Measurements from ENCODE around the gene ZNF385A. TPM values are rescaled to one million over a fixed set of nuclear protein-coding genes. Genes with fewer than 3 reads are reported as not detected.

ZNF385A gene
- total RNA-seq, 1 experiment from 2014 or later, result 5.7 TPM

DNA sequence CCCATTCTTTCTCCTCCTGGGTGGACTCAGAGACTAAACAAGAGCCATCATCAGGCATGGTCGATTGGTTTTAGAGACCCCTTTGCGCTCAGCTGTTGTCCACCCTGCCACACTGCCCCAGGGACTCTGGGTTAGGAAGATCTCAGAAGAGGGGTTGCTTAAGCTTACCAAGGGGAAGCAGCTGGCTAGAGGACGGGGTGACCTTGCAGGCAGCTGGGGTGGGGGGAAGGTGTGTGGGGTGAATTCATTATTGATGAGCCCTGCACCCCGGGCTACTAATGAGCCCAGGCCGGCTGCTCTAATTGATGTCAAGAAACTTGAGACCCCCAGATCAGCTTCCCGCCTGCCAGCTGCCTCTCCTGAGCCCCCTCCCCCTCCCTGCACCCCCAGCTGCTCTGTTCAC, 8.7 kb upstream of the ZNF385A start:
- Histone ChIP-seq H3K27me3 (ENCODE audit: insufficient read depth, low read length) (no peaks in the 10 kb centered on the region), H3K4ac (ENCODE audit: low read depth, low read length) (no peak overlapping the region), H3K9me3 (ENCODE audit: control insufficient read depth, low read depth, low read length) (no peaks in the 10 kb centered on the region), H2BK120ac (ENCODE audit: low read depth, low read length, poor library complexity, severe bottlenecking) (no peak overlapping the region), H3K79me1 (ENCODE audit: insufficient read depth, low read depth, low read length, poor library complexity, severe bottlenecking) (no peaks in the 10 kb centered on the region), H3K4me1 (ENCODE audit: insufficient read depth, low read length) (peaks cover 8% of the 10 kb centered on the region), H4K20me1 (ENCODE audit: control insufficient read depth, insufficient read depth, insufficient read length) (no peaks in the 10 kb centered on the region), H3K14ac (ENCODE audit: insufficient read depth, low read length) (no peak overlapping the region), H2BK15ac (ENCODE audit: low read depth, low read length) (no peak overlapping the region), H3K18ac (ENCODE audit: insufficient read length, low read depth, low read length) (no peak overlapping the region), H3K56ac (ENCODE audit: insufficient read length, low read depth, low read length) (no peak overlapping the region), H3K27ac (ENCODE audit: insufficient read length, low read depth, low read length) (no peak overlapping the region), H3T11ph (ENCODE audit: low read length) (no peak overlapping the region), H2BK5ac (ENCODE audit: insufficient read length, low read length) (no peak overlapping the region), H2BK12ac (ENCODE audit: insufficient read length, low read depth, low read length) (no peak overlapping the region), H2BK20ac (ENCODE audit: low read depth, low read length, poor library complexity, severe bottlenecking) (no peak overlapping the region), H3K23ac (ENCODE audit: insufficient read length, low read depth, low read length) (no peak overlapping the region), H3K79me2 (ENCODE audit: insufficient read depth, low read length) (no peaks in the 10 kb centered on the region; the same call in 1 of the 2 replicates), H3K4me2 (ENCODE audit: insufficient read depth, insufficient read length, low read length) (no peak overlapping the region), H4K5ac (ENCODE audit: insufficient read length, low read depth, low read length) (no peak overlapping the region), H3K23me2 (ENCODE audit: insufficient read length, low read depth, low read length, poor library complexity, severe bottlenecking) (peaks cover 18% of the 10 kb centered on the region), H4K91ac (ENCODE audit: insufficient read length, low read depth, low read length) (no peak overlapping the region), H3K9ac (ENCODE audit: extremely low read depth, insufficient read length, low read length) (no peak overlapping the region), H2AFZ (ENCODE audit: low read length) (no peak overlapping the region), H2AK5ac (ENCODE audit: insufficient read length, low read length) (no peak overlapping the region), H4K8ac (replicated peaks; ENCODE audit: insufficient read length, low read depth, low read length) (no peak overlapping the region)
- WGBS (ENCODE audit: extremely low coverage, insufficient read length, low lambda C conversion rate), result no CpG with 5 or more reads among the region's 6 CpGs
- Mint-ChIP-seq H3K27ac (no peak overlapping the region), H3K9me3 (no peaks in the 10 kb centered on the region), H3K27me3 (ENCODE audit: low read depth) (peaks cover 19% of the 10 kb centered on the region), H3K4me3 (no peak overlapping the region; a peak in 1 of 5 replicates), H3K4me1 (peaks cover 42 to 51% of the 10 kb centered on the region in 2 experiments), H3K36me3 (ENCODE audit: insufficient read depth in 1 of 3, low read depth in 3 of 3) (peaks cover 3 to 20% (median 8%) of the 10 kb centered on the region in 3 experiments; a peak in 5 of 7 replicates)
- DNase-seq, result no peak
- TF ChIP-seq, protein P1, sequence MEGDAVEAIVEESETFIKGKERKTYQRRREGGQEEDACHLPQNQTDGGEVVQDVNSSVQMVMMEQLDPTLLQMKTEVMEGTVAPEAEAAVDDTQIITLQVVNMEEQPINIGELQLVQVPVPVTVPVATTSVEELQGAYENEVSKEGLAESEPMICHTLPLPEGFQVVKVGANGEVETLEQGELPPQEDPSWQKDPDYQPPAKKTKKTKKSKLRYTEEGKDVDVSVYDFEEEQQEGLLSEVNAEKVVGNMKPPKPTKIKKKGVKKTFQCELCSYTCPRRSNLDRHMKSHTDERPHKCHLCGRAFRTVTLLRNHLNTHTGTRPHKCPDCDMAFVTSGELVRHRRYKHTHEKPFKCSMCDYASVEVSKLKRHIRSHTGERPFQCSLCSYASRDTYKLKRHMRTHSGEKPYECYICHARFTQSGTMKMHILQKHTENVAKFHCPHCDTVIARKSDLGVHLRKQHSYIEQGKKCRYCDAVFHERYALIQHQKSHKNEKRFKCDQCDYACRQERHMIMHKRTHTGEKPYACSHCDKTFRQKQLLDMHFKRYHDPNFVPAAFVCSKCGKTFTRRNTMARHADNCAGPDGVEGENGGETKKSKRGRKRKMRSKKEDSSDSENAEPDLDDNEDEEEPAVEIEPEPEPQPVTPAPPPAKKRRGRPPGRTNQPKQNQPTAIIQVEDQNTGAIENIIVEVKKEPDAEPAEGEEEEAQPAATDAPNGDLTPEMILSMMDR (conservative IDR thresholded peaks at IDR 0.05), result no peak
